ENCODE data around the gene CHI3L1.

Gene CHI3L1

GRCh38 chr1:203204756-203205155 is 18.3 kb upstream of the CHI3L1 start:
- DNase-seq = no peak

- DNase-seq = no peak
Measured at GRCh38 chr1:203202431-203203245, 16.1 kb upstream of the CHI3L1 start.

DNA sequence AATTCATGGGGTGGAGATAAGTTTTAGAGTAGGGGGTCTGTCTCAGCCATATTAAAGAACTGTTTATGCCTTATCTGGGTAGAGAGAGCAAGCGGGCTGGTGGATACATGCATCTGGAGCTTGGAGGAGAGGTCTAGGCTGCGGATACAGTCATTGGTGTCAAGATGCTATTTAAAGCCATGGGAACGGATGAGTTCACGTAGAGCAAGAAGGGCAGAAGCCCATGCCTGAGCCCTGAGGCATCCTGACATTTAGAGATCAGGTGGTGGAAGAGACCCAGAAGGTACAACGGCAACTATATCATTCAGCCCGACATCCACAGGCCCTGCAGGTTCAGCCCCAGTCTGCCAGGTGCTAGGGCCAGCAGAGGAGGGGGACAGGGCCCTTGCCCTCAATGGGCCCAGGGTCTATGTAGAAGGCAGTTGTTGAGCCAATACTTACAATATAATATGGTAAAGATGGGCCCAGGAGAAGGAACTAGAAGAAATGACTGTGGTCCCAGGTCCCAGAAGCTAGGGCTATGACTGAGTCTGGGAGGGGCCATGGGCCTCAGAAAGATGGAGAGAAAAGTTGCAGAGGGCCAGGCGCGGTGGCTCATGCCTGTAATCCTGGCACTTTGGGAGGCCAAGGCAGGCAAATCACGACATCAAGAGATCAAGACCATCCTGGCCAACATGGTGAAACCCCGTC is 15.2 kb upstream of the CHI3L1 start:
- no peak for DNase-seq

DNA sequence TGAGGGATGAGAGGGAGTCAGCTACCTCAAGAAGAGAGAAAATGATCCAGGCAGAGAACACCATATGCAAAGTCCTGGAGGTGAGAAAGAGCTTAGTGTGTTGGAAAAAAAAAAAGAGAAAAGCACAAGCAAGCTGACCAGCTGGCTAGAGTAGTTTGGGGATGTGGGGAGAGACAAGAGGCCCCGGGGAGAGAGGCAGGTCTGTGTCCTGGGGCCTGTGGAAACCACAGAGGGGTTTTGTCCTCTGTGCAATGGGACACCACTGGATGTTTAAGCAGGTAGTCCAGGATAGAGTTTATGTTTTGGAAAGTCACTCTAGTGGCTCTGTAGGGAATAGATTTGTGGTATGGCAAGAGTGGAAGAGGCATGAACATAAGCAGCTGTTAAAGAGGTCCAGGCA is 14.4 kb upstream of the CHI3L1 start:
- DNase-seq = no peak

DNA sequence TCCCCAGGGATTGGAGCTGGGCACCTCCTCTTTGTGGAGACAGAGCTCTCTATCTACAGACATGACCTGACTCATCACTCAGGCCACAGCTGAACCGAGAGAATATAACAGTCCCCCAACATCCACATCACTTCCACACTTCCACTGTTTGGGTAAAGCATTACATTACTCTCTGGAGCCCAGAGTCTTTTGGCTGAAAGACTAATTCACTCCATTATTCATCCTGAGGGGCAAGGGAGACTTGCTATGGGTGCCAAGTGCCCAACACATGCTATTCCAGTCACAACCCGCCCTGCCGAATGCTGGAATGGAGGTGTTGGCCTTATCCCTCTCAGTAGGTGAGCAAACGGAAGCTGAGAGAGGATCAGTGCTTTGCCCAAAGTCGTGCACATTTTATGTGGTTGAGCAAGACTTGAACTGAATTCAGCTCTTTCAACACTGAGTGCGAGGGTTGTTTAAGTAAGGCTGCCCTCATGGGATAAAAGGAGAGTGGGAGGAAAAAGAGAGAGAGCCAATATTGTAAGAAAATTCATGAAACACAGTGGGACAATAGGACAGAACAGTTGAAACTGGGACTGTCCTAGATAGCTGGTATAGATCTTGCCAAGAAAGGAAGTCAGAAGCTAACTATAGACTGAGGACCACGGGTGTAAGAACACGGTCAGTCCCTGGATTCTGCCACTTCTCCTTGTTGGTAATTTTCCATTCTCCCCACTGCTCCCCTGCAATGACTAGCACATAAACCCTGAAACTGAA is 13.5 kb upstream of the CHI3L1 start:
- no peak for DNase-seq

GRCh38 chr1:203199481-203199815 is 12.9 kb upstream of the CHI3L1 start:
- no peak for DNase-seq

GRCh38 chr1:203199002-203199401 is 12.5 kb upstream of the CHI3L1 start:
- no peak for DNase-seq

DNA sequence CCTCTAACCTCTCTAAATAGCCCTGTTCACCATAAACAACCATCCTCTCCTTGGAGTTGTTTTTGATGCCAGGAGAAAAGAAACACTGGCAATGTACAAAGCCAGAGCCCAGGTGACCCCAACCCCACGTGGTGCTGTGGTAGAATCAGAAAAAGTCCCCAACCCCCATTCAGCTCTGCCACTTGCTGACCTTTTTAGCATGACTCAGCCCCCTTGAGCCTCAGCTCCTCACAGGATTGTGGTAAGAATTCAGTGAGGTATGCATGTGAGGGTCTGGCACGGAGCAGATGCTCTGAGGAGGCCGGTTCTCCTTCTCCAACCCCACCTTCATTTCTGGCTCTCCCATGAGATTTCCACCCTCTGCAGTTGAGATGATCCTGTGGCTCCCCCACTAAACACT is 11.1 kb upstream of the CHI3L1 start:
- DNase-seq = no peak

- DNase-seq = no peak
Measured at GRCh38 chr1:203196371-203196770, 9.9 kb upstream of the CHI3L1 start.

GRCh38 chr1:203190949-203191348 is 4.4 kb upstream of the CHI3L1 start:
- DNase-seq = no peak

- no peak for DNase-seq
Measured at GRCh38 chr1:203189951-203190352, 3.4 kb upstream of the CHI3L1 start.

GRCh38 chr1:203188686-203189232 is 2.3 kb upstream of the CHI3L1 start:
- DNase-seq = no peak

DNA sequence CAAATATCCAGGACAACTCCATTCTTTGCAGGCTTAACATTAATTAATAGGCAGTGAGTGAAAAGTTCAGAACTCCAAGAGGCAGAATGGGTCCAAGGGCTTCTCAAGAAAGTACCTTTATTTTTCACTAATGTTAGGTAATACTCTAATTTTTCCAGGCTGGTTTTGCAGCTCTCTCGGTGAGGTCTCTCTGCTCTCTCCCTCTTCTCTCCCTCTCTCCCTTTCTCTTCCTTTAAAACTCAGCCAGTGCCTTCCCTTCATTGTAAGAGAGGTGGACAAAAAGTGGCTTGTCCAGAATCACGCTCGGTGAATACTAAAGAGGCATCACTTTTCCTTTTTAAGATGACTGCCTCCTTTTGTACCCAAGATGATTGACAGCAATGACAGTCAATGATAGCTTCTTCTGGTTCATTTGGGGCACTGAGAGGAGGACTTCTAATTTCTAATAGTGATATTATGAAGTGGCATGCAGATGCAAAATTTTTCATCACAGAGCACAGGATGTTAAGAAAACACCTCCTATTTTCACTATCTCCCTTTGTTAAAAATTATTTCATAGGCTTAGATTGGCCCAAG is 1.3 kb upstream of the CHI3L1 start:
- DNase-seq = no peak

DNA sequence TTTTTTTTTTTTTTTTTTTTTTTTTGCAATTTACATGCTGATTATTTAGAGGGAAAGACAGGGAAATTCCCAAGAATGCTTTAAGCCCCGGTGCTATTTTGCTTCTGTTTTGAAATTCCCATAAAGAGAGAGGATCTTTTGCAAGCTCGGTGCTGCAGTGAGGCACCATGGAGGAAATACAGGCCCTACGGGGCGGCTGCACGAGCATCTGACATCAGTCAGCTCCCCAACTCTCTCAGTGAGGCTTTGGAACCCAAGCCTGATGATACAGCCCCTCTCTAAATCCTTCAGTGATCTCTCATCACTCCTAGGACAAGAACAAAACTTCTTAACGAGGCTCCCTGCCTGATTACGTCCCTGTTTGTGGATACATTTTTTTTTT is 791 bp upstream of the CHI3L1 start:
- DNase-seq = no peak

GRCh38 chr1:203186091-203186445 is 436 bp downstream of the CHI3L1 start:
- no peak for DNase-seq

- DNase-seq = no peak
Measured at GRCh38 chr1:203185585-203185984, 919 bp downstream of the CHI3L1 start.

GRCh38 chr1:203185061-203185461 is 1.4 kb downstream of the CHI3L1 start:
- DNase-seq = no peak

DNA sequence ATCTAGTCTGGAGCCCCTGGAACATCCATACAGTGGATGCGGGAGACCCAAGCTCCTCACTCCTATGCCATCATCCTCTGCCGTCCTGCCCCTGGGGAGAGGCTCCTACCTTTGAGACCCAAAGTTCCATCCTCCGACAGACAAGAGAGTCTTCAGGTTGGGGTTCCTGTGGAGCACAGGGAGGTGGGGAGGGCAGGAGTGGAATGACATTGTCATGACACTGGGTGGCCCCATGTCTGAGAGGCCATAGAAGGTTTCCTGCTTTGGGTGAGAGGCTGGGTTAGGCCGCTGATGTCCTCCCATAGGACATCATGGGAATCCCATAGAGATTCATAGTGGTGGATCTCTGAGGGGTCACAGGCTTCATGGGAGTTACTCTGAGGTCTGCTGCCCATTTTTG is 2.0 kb downstream of the CHI3L1 start:
- no peak for DNase-seq

GRCh38 chr1:203183828-203184227 is 2.7 kb downstream of the CHI3L1 start:
- no peak for DNase-seq

DNA sequence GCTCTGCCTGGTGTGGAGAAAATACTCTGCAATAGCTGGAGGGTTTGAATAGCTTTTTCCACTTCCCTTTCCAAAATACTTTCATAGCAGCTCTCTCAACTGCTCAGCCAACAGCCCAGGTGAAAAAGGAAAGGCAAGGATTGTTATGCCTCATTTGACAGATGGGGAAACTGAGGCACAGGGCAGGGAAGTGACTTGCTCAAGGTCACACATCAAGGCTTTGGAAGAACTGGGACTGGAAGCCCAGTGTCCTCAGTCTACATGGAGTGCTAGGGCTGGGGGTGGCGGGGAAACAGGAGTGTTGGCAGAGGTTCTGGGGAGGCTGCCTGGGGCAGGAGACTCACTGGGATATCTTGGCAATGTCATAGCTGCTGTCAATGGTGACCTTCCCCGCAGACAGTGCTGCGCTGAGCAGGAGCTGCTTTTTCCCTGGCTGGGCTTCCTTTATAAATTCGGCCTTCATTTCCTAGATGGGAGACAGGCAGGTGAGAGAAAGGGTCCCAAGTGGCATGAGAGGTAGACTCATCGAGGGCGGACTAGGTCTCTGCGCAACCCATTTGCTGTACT is 4.0 kb downstream of the CHI3L1 start:
- DNase-seq = no peak

DNA sequence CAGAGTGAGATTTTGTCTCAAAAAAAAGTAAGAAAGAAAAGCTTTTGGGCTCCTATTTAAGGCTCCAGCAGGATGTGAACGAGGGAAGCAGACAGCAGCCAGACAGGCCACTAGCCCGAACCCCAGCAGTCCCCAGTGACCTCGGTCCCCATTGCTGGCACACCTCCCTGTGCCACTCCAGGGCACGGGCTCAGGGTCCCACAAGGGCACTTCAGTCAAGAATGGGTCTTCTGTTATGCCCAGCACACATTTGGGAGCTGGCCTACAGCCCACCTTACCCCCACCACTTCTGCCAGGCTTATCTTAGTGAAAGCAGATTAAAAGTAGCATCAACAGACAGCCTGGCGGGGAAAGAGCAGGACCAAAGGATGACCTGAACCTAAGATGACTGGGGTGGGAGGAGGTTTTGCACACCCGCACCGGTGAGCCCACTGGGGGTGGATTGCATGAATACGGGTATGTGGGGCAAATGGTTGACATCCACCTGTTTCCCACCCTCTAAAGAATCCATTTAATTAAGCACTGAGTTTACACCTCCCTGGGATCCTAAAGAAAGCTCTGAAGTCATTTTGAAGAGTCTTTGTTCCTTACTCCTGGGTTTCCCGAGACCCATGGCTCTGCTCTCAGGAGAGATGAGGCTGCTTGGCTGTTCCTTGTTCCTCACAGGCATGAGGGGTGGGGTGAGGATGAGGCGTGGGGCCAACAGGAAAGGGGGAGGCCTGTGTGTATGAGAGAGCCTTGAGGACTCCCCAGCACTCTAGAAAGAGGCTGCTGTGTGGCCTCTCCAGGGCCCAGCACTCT is 4.7 kb downstream of the CHI3L1 start:
- no peak for DNase-seq
